ENCODE results near the gene FABP6. TPM values are rescaled to one million over a fixed set of nuclear protein-coding genes. Genes with fewer than 3 reads are reported as not detected.

FABP6 gene
- total RNA-seq, 1 experiment from 2014 or later, result 2.9 TPM

- DNase-seq (ENCODE audit: low spot score) (no peak), ATAC-seq (no peak)
- Mint-ChIP-seq H3K27ac (peak overlapping the region; percentile 93; the same call in 1 of the 2 replicates), H3K9me3 (peaks cover 19% of the 10 kb centered on the region), H3K4me3 (no peak overlapping the region; the same call in 1 of the 2 replicates), H3K27me3 (ENCODE audit: low read depth) (peaks cover 13% of the 10 kb centered on the region; the same call in 1 of the 2 replicates), H3K36me3 (peaks cover 18% of the 10 kb centered on the region), H3K4me1 (peaks cover 26% of the 10 kb centered on the region)
- CTCF ChIA-PET, result interaction anchor here (0.5 to 3.1 kb wide), 4 partner anchors 13 to 140 kb away, joined by 3 to 19 read pairs (median 4); no protein-coding TSS in a partner anchor
- POLR2A ChIA-PET, result interaction anchor here (0.6 to 3.3 kb wide), 4 partner anchors 11 to 26 kb away, joined by 4 to 19 read pairs (median 5); no protein-coding TSS in a partner anchor
- TF ChIP-seq HMGA2 (CRISPR knock-in tag; IDR thresholded peaks at IDR 0.05), result no peak
- TF ChIP-seq TEAD4 (CRISPR knock-in tag; IDR thresholded peaks at IDR 0.05), result no peak
- TF ChIP-seq SP1 (CRISPR knock-in tag; conservative IDR thresholded peaks at IDR 0.05), result no peak
These were observed 42.8 kb upstream of the FABP6 start for GRCh38 chr5:160186480-160186879.

GRCh38 chr5:160187091-160187490 is 42.2 kb upstream of the FABP6 start:
- POLR2A ChIA-PET, result interaction anchor here (0.6 to 3.3 kb wide), 5 partner anchors 11 to 27 kb away, joined by 4 to 19 read pairs (median 5); no protein-coding TSS in a partner anchor
- peaks cover 18% of the 10 kb centered on the region for H3K36me3 Mint-ChIP-seq
- peaks cover 19% of the 10 kb centered on the region for H3K9me3 Mint-ChIP-seq
- CTCF ChIA-PET, result interaction anchor here (0.6 to 3.1 kb wide), 3 partner anchors 12 to 106 kb away, joined by 3 to 19 read pairs (median 4); no protein-coding TSS in a partner anchor
- ATAC-seq (no peak), DNase-seq (ENCODE audit: low spot score) (no peak)
- peaks cover 22% of the 10 kb centered on the region for H3K4me1 Mint-ChIP-seq
- peak overlapping the region; percentile 29 for H3K4me3 Mint-ChIP-seq
- TF ChIP-seq NFE2L1 (CRISPR knock-in tag; IDR thresholded peaks at IDR 0.05), result no peak
- TF ChIP-seq, protein P1, sequence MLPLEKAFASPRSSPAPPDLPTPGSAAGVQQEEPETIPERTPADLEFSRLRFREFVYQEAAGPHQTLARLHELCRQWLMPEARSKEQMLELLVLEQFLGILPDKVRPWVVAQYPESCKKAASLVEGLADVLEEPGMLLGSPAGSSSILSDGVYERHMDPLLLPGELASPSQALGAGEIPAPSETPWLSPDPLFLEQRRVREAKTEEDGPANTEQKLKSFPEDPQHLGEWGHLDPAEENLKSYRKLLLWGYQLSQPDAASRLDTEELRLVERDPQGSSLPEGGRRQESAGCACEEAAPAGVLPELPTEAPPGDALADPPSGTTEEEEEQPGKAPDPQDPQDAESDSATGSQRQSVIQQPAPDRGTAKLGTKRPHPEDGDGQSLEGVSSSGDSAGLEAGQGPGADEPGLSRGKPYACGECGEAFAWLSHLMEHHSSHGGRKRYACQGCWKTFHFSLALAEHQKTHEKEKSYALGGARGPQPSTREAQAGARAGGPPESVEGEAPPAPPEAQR (CRISPR knock-in tag; IDR thresholded peaks at IDR 0.05), result no peak
- no peak for TF ChIP-seq ATF6 (CRISPR knock-in tag; IDR thresholded peaks at IDR 0.05)
- TF ChIP-seq IRF2 (CRISPR knock-in tag; IDR thresholded peaks at IDR 0.05; ENCODE audit: borderline replicate concordance, low read depth), result no peak
- TF ChIP-seq, protein P2, sequence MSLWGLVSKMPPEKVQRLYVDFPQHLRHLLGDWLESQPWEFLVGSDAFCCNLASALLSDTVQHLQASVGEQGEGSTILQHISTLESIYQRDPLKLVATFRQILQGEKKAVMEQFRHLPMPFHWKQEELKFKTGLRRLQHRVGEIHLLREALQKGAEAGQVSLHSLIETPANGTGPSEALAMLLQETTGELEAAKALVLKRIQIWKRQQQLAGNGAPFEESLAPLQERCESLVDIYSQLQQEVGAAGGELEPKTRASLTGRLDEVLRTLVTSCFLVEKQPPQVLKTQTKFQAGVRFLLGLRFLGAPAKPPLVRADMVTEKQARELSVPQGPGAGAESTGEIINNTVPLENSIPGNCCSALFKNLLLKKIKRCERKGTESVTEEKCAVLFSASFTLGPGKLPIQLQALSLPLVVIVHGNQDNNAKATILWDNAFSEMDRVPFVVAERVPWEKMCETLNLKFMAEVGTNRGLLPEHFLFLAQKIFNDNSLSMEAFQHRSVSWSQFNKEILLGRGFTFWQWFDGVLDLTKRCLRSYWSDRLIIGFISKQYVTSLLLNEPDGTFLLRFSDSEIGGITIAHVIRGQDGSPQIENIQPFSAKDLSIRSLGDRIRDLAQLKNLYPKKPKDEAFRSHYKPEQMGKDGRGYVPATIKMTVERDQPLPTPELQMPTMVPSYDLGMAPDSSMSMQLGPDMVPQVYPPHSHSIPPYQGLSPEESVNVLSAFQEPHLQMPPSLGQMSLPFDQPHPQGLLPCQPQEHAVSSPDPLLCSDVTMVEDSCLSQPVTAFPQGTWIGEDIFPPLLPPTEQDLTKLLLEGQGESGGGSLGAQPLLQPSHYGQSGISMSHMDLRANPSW (CRISPR knock-in tag; conservative IDR thresholded peaks at IDR 0.05; ENCODE audit: low read depth), result no peak
- TF ChIP-seq CDX4 (CRISPR knock-in tag; IDR thresholded peaks at IDR 0.05; ENCODE audit: borderline replicate concordance), result no peak
- no peak for TF ChIP-seq SMAD4 (CRISPR knock-in tag; IDR thresholded peaks at IDR 0.05)
- TF ChIP-seq USF2 (CRISPR knock-in tag; IDR thresholded peaks at IDR 0.05), result no peak
- no peak for TF ChIP-seq E2F4 (CRISPR knock-in tag; IDR thresholded peaks at IDR 0.05; ENCODE audit: borderline replicate concordance, low read depth)
- TF ChIP-seq E2F1 (CRISPR knock-in tag; IDR thresholded peaks at IDR 0.05), result no peak
- TF ChIP-seq NR3C1 (CRISPR knock-in tag; conservative IDR thresholded peaks at IDR 0.05; ENCODE audit: low read depth), result no peak
- peaks cover 13% of the 10 kb centered on the region; the same call in 1 of the 2 replicates for H3K27me3 Mint-ChIP-seq (ENCODE audit: low read depth)
- peak overlapping the region; percentile 93 for H3K27ac Mint-ChIP-seq
